Keratinocyte (primary cell): ENCODE measurements around the gene EGFR. TPM values are rescaled to one million over a fixed set of nuclear protein-coding genes. Genes with fewer than 3 reads are reported as not detected.

Experiments
- DNase-seq: peaks from one replicate; pipeline ENCODE4 v3.0.0-alpha.2; 2011; ENCODE audit warnings: low read depth, missing footprints, low spot score
- FAIRE-seq: peaks from 2 replicates; lab custom pipeline; 2011; peaks lifted over from hg19 to GRCh38; lab: Jason Lieb, UNC
- H2AFZ ChIP-seq: 2 replicates; pipeline ENCODE4 v1.6.0; 2012; ENCODE audit warnings: low read length, control low read depth, inconsistent platforms; ENCODE audit not compliant: control insufficient read depth
- H3K27ac ChIP-seq: 2 replicates; pipeline ENCODE4 v1.5.1; 2011; ENCODE audit warnings: low read length; ENCODE audit not compliant: control insufficient read depth, insufficient read depth
- H3K27me3 ChIP-seq: 3 replicates; pipeline ENCODE4 v1.6.0; 2011; ENCODE audit warnings: low read length; ENCODE audit not compliant: control insufficient read depth, insufficient read depth; ENCODE audit errors: extremely low read depth
- H3K36me3 ChIP-seq, 2 experiments: 2 replicates in 1 of 2; 3 replicates in 1 of 2; pipeline ENCODE4 v1.5.1; 2011; ENCODE audit warnings: low read length in 2 of 2, mild to moderate bottlenecking in 1 of 2; ENCODE audit not compliant: control insufficient read depth in 2 of 2, insufficient read depth in 2 of 2; ENCODE audit errors: extremely low read depth in 1 of 2
- H3K4me1 ChIP-seq: 3 replicates; pipeline ENCODE4 v1.5.1; 2011; ENCODE audit warnings: low read length; ENCODE audit not compliant: control insufficient read depth, insufficient read depth; ENCODE audit errors: extremely low read depth
- H3K4me2 ChIP-seq: 3 replicates; pipeline ENCODE4 v1.6.0; 2011; ENCODE audit warnings: low read depth, low read length; ENCODE audit not compliant: control insufficient read depth, insufficient read depth; ENCODE audit errors: extremely low read depth
- H3K4me3 ChIP-seq, 3 experiments: fragments of 200-600 bp in 1 of 3; sonication (generic) in 1 of 3; 2 replicates in 2 of 3; 3 replicates in 1 of 3; pipeline ENCODE4 v1.5.1; 2011 to 2016; ENCODE audit warnings: low read length in 3 of 3, mild to moderate bottlenecking in 3 of 3, control low read depth in 2 of 3, inconsistent platforms in 1 of 3, low read depth in 1 of 3, mixed read lengths in 1 of 3, mixed run types in 1 of 3, moderate library complexity in 1 of 3; ENCODE audit not compliant: control insufficient read depth in 2 of 3, insufficient read depth in 2 of 3; ENCODE audit errors: extremely low read depth in 1 of 3
- H3K79me2 ChIP-seq: 2 replicates; pipeline ENCODE4 v1.6.0; 2012; ENCODE audit warnings: low read length; ENCODE audit not compliant: control insufficient read depth, insufficient read depth
- H3K9ac ChIP-seq: 3 replicates; pipeline ENCODE4 v1.6.0; 2011; ENCODE audit warnings: low read length; ENCODE audit not compliant: control insufficient read depth, insufficient read depth; ENCODE audit errors: extremely low read depth
- H3K9me1 ChIP-seq: 3 replicates; pipeline ENCODE4 v1.6.0; 2011; ENCODE audit warnings: low read length; ENCODE audit not compliant: control insufficient read depth, insufficient read depth; ENCODE audit errors: extremely low read depth
- H3K9me3 ChIP-seq: 2 replicates; pipeline ENCODE4 v1.5.1; 2012; ENCODE audit warnings: low read depth, low read length; ENCODE audit not compliant: control insufficient read depth
- H4K20me1 ChIP-seq: 3 replicates; pipeline ENCODE4 v1.6.0; 2011; ENCODE audit warnings: low read length; ENCODE audit not compliant: control insufficient read depth, insufficient read depth; ENCODE audit errors: extremely low read depth
- EZH2 ChIP-seq: IDR thresholded peaks from one replicate; pipeline ENCODE4 v1.6.1; 2012; ENCODE audit warnings: inconsistent platforms, mild to moderate bottlenecking, low read length, moderate library complexity
- dilution Hi-C: fragments of 300-500 bp; cut with MboI; formaldehyde crosslinking; loops from one replicate; pipeline ENCODE4 v1.7.0; 2020; ENCODE audit warnings: low sequenced_read_pairs; ENCODE audit not compliant: extremely low pct_ligation_motif_present
- polyA plus RNA-seq, 5 experiments: library from polyadenylated mRNA; depleted of rRNA in 3 of 5; stranded (reverse) in 3 of 5; stranded (forward) in 1 of 5; unstranded in 1 of 5; fragments of >200 nt; gene quantifications; 1 replicate in 1 of 5; 2 replicates in 3 of 5; 3 replicates in 1 of 5; pipeline versions ENCODE4 v1.2.1 to v1.2.3, GENCODE V29; 2011 to 2012; ENCODE audit warnings: missing spikeins in 2 of 5, low read depth in 1 of 5, low replicate concordance in 1 of 5
- TF ChIP-seq, protein P1 (sequence below), 3 experiments: IDR thresholded peaks in 1 of 3; conservative IDR thresholded peaks in 1 of 3; optimal IDR thresholded peaks in 1 of 3; 2 replicates in 2 of 3; 3 replicates in 1 of 3; pipeline versions ENCODE3 to v1.5.1; 2011; ENCODE audit warnings: low read length in 3 of 3, mild to moderate bottlenecking in 3 of 3, moderate library complexity in 2 of 3, control low read depth in 1 of 3, inconsistent platforms in 1 of 3; ENCODE audit not compliant: insufficient read depth in 2 of 3; ENCODE audit errors: extremely low read depth in 1 of 3

EGFR gene
- polyA plus RNA-seq, 1 donor (not counting 4 experiments of a cell fraction or from before 2014, with no cell fraction given), result 120 TPM

DNA sequence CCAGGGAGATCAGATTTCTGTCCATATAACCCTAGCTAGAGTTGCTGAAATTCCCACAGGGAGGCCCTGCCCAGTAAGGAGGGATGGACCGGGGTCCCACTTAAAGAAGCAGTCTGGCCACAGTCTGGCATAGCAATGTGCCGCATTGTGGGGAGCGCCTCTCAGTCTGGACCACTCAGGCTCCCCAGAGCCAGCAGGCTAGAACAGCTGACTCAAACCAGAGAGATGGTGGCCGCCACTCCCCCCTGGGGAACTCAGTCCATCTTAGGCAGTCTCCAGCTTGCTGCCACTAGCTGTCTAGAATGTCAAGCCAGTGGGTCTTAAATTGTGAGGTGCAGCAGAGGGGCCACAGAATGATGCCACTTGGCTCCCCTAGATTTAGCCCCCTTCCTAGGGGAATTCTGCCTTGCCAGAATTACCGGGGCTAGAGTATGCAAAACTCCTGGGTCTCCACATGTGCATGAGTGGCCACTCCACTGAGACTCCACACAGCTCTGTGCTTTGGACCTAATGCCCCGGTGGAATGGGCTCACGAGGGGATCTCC, 213.0 kb downstream of the EGFR start:
- DNase-seq (no peak), FAIRE-seq (no peak)
- no peak overlapping the region for H3K27ac ChIP-seq
- H3K4me2 ChIP-seq, result no peak overlapping the region
- no peak overlapping the region for H3K4me3 ChIP-seq
- no peak overlapping the region for H2AFZ ChIP-seq
- H4K20me1 ChIP-seq, result no peaks in the 10 kb centered on the region
- H3K36me3 ChIP-seq, result no peaks in the 10 kb centered on the region
- H3K9me1 ChIP-seq, result no peaks in the 10 kb centered on the region
- no peak for TF ChIP-seq EZH2
- TF ChIP-seq, protein P1, sequence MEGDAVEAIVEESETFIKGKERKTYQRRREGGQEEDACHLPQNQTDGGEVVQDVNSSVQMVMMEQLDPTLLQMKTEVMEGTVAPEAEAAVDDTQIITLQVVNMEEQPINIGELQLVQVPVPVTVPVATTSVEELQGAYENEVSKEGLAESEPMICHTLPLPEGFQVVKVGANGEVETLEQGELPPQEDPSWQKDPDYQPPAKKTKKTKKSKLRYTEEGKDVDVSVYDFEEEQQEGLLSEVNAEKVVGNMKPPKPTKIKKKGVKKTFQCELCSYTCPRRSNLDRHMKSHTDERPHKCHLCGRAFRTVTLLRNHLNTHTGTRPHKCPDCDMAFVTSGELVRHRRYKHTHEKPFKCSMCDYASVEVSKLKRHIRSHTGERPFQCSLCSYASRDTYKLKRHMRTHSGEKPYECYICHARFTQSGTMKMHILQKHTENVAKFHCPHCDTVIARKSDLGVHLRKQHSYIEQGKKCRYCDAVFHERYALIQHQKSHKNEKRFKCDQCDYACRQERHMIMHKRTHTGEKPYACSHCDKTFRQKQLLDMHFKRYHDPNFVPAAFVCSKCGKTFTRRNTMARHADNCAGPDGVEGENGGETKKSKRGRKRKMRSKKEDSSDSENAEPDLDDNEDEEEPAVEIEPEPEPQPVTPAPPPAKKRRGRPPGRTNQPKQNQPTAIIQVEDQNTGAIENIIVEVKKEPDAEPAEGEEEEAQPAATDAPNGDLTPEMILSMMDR (optimal IDR thresholded peaks at IDR 0.05 in 1 of 3, IDR thresholded peaks at IDR 0.05 in 1 of 3, conservative IDR thresholded peaks at IDR 0.05 in 1 of 3; ENCODE audit: extremely low read depth in 1 of 3, insufficient read depth in 2 of 3, low read length in 3 of 3), result no peak
- dilution Hi-C loops, result no loop called here
- no peak overlapping the region for H3K9ac ChIP-seq
- H3K4me1 ChIP-seq, result no peaks in the 10 kb centered on the region
- H3K79me2 ChIP-seq, result no peaks in the 10 kb centered on the region
- H3K27me3 ChIP-seq, result peaks cover 30% of the 10 kb centered on the region
- H3K9me3 ChIP-seq, result no peaks in the 10 kb centered on the region

DNA sequence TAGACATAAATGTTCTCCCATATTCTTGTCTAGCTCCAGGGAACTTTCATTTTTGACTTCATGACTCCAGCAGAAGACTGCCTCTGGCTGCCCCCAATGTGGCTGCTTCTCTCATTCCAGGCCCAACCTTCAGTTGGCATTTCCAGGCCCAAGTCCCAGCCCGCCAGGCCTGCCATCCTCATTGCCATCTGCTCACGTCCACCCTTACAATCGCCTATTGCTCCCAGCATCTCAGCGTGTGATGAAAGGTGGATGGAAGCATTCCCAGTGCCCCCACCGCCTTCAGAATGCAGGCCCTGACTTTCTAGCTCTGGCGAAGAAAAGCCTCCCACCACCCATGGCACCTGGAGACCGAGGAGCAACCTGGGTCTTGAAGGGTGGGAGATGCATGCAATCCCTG, 214.2 kb downstream of the EGFR start:
- DNase-seq, result no peak
- Histone ChIP-seq H3K4me3 (no peak overlapping the region), H3K4me2 (no peak overlapping the region), H4K20me1 (no peaks in the 10 kb centered on the region), H3K79me2 (no peaks in the 10 kb centered on the region), H3K4me1 (no peaks in the 10 kb centered on the region), H2AFZ (no peak overlapping the region), H3K27ac (no peak overlapping the region), H3K27me3 (peaks cover 33% of the 10 kb centered on the region), H3K9me1 (no peaks in the 10 kb centered on the region), H3K9me3 (no peaks in the 10 kb centered on the region), H3K36me3 (no peaks in the 10 kb centered on the region), H3K9ac (no peak overlapping the region)
- no peak for FAIRE-seq
- dilution Hi-C loops, result no loop called here
- no peak for TF ChIP-seq EZH2
- TF ChIP-seq, protein P1 (optimal IDR thresholded peaks at IDR 0.05 in 1 of 3, IDR thresholded peaks at IDR 0.05 in 1 of 3, conservative IDR thresholded peaks at IDR 0.05 in 1 of 3; ENCODE audit: extremely low read depth in 1 of 3, insufficient read depth in 2 of 3, low read length in 3 of 3), result no peak
